ENCODE measurements around the gene USF2.

The USF2 gene

GRCh38 chr19:35269438-35270117 lies 816 bp downstream of the USF2 start (continued):
- TF ChIP-seq, protein P1, sequence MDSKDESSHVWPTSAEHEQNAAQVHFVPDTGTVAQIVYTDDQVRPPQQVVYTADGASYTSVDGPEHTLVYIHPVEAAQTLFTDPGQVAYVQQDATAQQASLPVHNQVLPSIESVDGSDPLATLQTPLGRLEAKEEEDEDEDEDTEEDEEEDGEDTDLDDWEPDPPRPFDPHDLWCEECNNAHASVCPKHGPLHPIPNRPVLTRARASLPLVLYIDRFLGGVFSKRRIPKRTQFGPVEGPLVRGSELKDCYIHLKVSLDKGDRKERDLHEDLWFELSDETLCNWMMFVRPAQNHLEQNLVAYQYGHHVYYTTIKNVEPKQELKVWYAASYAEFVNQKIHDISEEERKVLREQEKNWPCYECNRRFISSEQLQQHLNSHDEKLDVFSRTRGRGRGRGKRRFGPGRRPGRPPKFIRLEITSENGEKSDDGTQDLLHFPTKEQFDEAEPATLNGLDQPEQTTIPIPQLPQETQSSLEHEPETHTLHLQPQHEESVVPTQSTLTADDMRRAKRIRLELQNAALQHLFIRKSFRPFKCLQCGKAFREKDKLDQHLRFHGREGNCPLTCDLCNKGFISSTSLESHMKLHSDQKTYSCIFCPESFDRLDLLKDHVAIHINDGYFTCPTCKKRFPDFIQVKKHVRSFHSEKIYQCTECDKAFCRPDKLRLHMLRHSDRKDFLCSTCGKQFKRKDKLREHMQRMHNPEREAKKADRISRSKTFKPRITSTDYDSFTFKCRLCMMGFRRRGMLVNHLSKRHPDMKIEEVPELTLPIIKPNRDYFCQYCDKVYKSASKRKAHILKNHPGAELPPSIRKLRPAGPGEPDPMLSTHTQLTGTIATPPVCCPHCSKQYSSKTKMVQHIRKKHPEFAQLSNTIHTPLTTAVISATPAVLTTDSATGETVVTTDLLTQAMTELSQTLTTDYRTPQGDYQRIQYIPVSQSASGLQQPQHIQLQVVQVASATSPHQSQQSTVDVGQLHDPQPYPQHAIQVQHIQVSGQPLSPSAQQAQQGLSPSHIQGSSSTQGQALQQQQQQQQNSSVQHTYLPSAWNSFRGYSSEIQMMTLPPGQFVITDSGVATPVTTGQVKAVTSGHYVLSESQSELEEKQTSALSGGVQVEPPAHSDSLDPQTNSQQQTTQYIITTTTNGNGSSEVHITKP (tag by site-specific recombination; IDR thresholded peaks at IDR 0.05): 0 out of 2 replicates have a peak, but pooled peaks have one; percentile 7
- TF ChIP-seq ZFP37 (tag by site-specific recombination; IDR thresholded peaks at IDR 0.05) (0 out of 2 replicates have a peak, but pooled peaks have one; percentile 45), ZSCAN23 (tag by site-specific recombination; IDR thresholded peaks at IDR 0.05) (no peak), ZNF785 (tag by site-specific recombination; IDR thresholded peaks at IDR 0.05) (0 out of 2 replicates have a peak, but pooled peaks have one; percentile 28), ZNF624 (tag by site-specific recombination; IDR thresholded peaks at IDR 0.05) (no peak), ZEB2 (tag by site-specific recombination; IDR thresholded peaks at IDR 0.05) (peak; percentile 93), ZSCAN30 (tag by site-specific recombination; IDR thresholded peaks at IDR 0.05) (peak; percentile 87), ZNF449 (tag by site-specific recombination; IDR thresholded peaks at IDR 0.05) (no peak), ZFP41 (tag by site-specific recombination; IDR thresholded peaks at IDR 0.05; ENCODE audit: borderline replicate concordance) (no peak), ZNF174 (tag by site-specific recombination; IDR thresholded peaks at IDR 0.05) (0 out of 2 replicates have a peak, but pooled peaks have one; percentile 28), KLF8 (tag by site-specific recombination; IDR thresholded peaks at IDR 0.05) (peak; percentile 46; the same call in 1 of the 2 replicates), GLI4 (tag by site-specific recombination; IDR thresholded peaks at IDR 0.05) (no peak), GLIS1 (tag by site-specific recombination; IDR thresholded peaks at IDR 0.05) (peak; percentile 71), ZNF19 (tag by site-specific recombination; IDR thresholded peaks at IDR 0.05; ENCODE audit: low read depth) (no peak), GLIS2 (tag by site-specific recombination; IDR thresholded peaks at IDR 0.05) (peak; percentile 95), ZFHX2 (tag by site-specific recombination; conservative IDR thresholded peaks at IDR 0.05) (peak; percentile 74), CTCF (tag by site-specific recombination; IDR thresholded peaks at IDR 0.05) (peak; percentile 96), ZNF645 (tag by site-specific recombination; IDR thresholded peaks at IDR 0.05) (no peak), KLF1 (tag by site-specific recombination; IDR thresholded peaks at IDR 0.05) (peak; percentile 36; the same call in 1 of the 2 replicates)
- TF ChIP-seq, protein P2, sequence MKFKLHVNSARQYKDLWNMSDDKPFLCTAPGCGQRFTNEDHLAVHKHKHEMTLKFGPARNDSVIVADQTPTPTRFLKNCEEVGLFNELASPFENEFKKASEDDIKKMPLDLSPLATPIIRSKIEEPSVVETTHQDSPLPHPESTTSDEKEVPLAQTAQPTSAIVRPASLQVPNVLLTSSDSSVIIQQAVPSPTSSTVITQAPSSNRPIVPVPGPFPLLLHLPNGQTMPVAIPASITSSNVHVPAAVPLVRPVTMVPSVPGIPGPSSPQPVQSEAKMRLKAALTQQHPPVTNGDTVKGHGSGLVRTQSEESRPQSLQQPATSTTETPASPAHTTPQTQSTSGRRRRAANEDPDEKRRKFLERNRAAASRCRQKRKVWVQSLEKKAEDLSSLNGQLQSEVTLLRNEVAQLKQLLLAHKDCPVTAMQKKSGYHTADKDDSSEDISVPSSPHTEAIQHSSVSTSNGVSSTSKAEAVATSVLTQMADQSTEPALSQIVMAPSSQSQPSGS (tag by site-specific recombination; IDR thresholded peaks at IDR 0.05; ENCODE audit: low read depth): no peak
- TF ChIP-seq, protein P3, sequence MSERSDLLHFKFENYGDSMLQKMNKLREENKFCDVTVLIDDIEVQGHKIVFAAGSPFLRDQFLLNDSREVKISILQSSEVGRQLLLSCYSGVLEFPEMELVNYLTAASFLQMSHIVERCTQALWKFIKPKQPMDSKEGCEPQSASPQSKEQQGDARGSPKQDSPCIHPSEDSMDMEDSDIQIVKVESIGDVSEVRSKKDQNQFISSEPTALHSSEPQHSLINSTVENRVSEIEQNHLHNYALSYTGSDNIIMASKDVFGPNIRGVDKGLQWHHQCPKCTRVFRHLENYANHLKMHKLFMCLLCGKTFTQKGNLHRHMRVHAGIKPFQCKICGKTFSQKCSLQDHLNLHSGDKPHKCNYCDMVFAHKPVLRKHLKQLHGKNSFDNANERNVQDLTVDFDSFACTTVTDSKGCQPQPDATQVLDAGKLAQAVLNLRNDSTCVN (tag by site-specific recombination; optimal IDR thresholded peaks at IDR 0.05): peak; percentile 75
- TF ChIP-seq, protein P4, sequence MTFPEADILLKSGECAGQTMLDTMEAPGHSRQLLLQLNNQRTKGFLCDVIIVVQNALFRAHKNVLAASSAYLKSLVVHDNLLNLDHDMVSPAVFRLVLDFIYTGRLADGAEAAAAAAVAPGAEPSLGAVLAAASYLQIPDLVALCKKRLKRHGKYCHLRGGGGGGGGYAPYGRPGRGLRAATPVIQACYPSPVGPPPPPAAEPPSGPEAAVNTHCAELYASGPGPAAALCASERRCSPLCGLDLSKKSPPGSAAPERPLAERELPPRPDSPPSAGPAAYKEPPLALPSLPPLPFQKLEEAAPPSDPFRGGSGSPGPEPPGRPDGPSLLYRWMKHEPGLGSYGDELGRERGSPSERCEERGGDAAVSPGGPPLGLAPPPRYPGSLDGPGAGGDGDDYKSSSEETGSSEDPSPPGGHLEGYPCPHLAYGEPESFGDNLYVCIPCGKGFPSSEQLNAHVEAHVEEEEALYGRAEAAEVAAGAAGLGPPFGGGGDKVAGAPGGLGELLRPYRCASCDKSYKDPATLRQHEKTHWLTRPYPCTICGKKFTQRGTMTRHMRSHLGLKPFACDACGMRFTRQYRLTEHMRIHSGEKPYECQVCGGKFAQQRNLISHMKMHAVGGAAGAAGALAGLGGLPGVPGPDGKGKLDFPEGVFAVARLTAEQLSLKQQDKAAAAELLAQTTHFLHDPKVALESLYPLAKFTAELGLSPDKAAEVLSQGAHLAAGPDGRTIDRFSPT (tag by site-specific recombination; IDR thresholded peaks at IDR 0.05): peak; percentile 98

All from HEK293 (cell line).